CD4-positive, alpha-beta T cell (primary cell): ENCODE measurements around the gene TDRD7. TPM values are rescaled to one million over a fixed set of nuclear protein-coding genes. Genes with fewer than 3 reads are reported as not detected.

Experiments used
- ATAC-seq: fragments of 200-7000 bp; cut with Tn5 transposase; one replicate; pipeline ENCODE4 v1.10.0; 2022; ENCODE audit warnings: mild to moderate bottlenecking; ENCODE audit not compliant: poor library complexity
- CTCF ChIA-PET: fragments of 350-600 bp; sonication (Branson Sonifier 250); formaldehyde crosslinking; loops from one replicate; lab custom pipeline; 2021; ENCODE audit warnings: antibody characterized with exemption, inconsistent platforms; lab: Charles Lee
- POLR2A ChIA-PET: fragments of 350-600 bp; sonication (Branson Sonifier 250); formaldehyde crosslinking; loops from one replicate; lab custom pipeline; 2021; ENCODE audit warnings: antibody characterized with exemption, inconsistent platforms; lab: Charles Lee
- DNase-seq, 14 experiments: peaks; one replicate each; pipeline ENCODE4 v3.0.0-alpha.2; 2013 to 2020; ENCODE audit warnings: mixed read lengths in 2 of 14
- H3K27ac ChIP-seq, 2 donors: one replicate each; pipeline versions ENCODE4 v1.5.1 to v1.7.0; 2013; ENCODE audit warnings: low read length in 2 of 2, low read depth in 1 of 2, mild to moderate bottlenecking in 1 of 2
- H3K27me3 ChIP-seq, 2 experiments: 1 replicate in 1 of 2; 2 replicates in 1 of 2; pipeline versions ENCODE4 v1.6.1 to v1.7.0; 2013; ENCODE audit warnings: low read length in 2 of 2, control low read depth in 1 of 2, mild to moderate bottlenecking in 1 of 2, moderate library complexity in 1 of 2; ENCODE audit not compliant: insufficient read depth in 2 of 2, control insufficient read depth in 1 of 2
- H3K36me3 ChIP-seq: one replicate; pipeline ENCODE4 v1.6.1; 2013; ENCODE audit warnings: low read length, control low read depth; ENCODE audit not compliant: insufficient read depth
- H3K4me1 ChIP-seq: one replicate; pipeline ENCODE4 v1.6.1; 2013; ENCODE audit warnings: low read length, control low read depth; ENCODE audit not compliant: insufficient read depth
- H3K4me3 ChIP-seq: one replicate; pipeline ENCODE4 v1.5.1; 2013; ENCODE audit warnings: mild to moderate bottlenecking, low read length, moderate library complexity
- H3K9me3 ChIP-seq, 2 experiments: 1 replicate in 1 of 2; 2 replicates in 1 of 2; pipeline versions ENCODE4 v1.6.1 to v1.7.0; 2013; ENCODE audit warnings: low read length in 2 of 2, mild to moderate bottlenecking in 2 of 2, control low read depth in 1 of 2, moderate library complexity in 1 of 2; ENCODE audit not compliant: control insufficient read depth in 1 of 2, insufficient read depth in 1 of 2
- H3K27ac Mint-ChIP-seq: one replicate; pipeline ENCODE4 v1.8.0; 2020; ENCODE audit warnings: mixed read lengths
- H3K27me3 Mint-ChIP-seq: one replicate; pipeline ENCODE4 v1.8.0; 2021; ENCODE audit warnings: mixed read lengths
- H3K36me3 Mint-ChIP-seq: one replicate; pipeline ENCODE4 v1.8.0; 2021; ENCODE audit warnings: low read depth, mixed read lengths
- H3K4me1 Mint-ChIP-seq: one replicate; pipeline ENCODE4 v1.8.0; 2021; ENCODE audit warnings: low read depth, mixed read lengths
- H3K4me3 Mint-ChIP-seq: one replicate; pipeline ENCODE4 v1.8.0; 2020; ENCODE audit warnings: mild to moderate bottlenecking, mixed read lengths
- H3K9me3 Mint-ChIP-seq: one replicate; pipeline ENCODE4 v1.8.0; 2020; ENCODE audit warnings: mixed read lengths
- CTCF ChIP-seq: fragments of 200-600 bp; IDR thresholded peaks from one replicate; pipeline ENCODE4 v1.8.0; 2022; ENCODE audit warnings: antibody characterized with exemption, mild to moderate bottlenecking
- intact Hi-C, 2 experiments: fragments of 100-400 bp; cut with DNase I in 1 of 2; cut with micrococcal nuclease in 1 of 2; formaldehyde crosslinking; loops; one replicate each; pipeline versions ENCODE4 v1.15.1 to v1.9.0; 2023 to 2025; cut with DNase I, micrococcal nuclease
- total RNA-seq, 174 experiments: library from RNA in 2 of 174; stranded (reverse) in 2 of 174; gene quantifications; one replicate each; pipeline ENCODE4 v1.2.3 and lab custom pipeline; 2021 to 2026

Gene TDRD7
- total RNA-seq, 2 experiments from 2014 or later, result 3.3 to 3.6 TPM

- peaks cover 72% of the 10 kb centered on the region for H3K36me3 Mint-ChIP-seq
- no peak overlapping the region for H3K27ac Mint-ChIP-seq
Observed at GRCh38 chr9:97474372-97474925, 62.6 kb downstream of the TDRD7 start.

GRCh38 chr9:97475059-97475458 lies 63.2 kb downstream of the TDRD7 start:
- TF ChIP-seq CTCF, result no peak
- Mint-ChIP-seq H3K36me3 (peaks cover 78% of the 10 kb centered on the region), H3K27me3 (no peaks in the 10 kb centered on the region), H3K27ac (no peak overlapping the region), H3K4me3 (no peak overlapping the region), H3K4me1 (no peaks in the 10 kb centered on the region), H3K9me3 (no peaks in the 10 kb centered on the region)
- peaks cover 36% of the 10 kb centered on the region for H3K36me3 ChIP-seq
- ChIA-PET POLR2A (no interaction called here), CTCF (no interaction called here)
- no peaks in the 10 kb centered on the region for H3K27me3 ChIP-seq
- DNase-seq (no peak), ATAC-seq (no peak)
- no peak overlapping the region for H3K4me3 ChIP-seq
- H3K27ac ChIP-seq, result no peak overlapping the region
- H3K9me3 ChIP-seq, result no peaks in the 10 kb centered on the region
- intact Hi-C loops, result no loop called here
- H3K4me1 ChIP-seq, result no peaks in the 10 kb centered on the region

More at GRCh38 chr9:97474372-97474925, 62.6 kb downstream of the TDRD7 start:
- CTCF ChIA-PET, result interaction anchor here (1.6 kb wide), 1 partner anchor 124 kb away, joined by 3 read pairs; no protein-coding TSS in a partner anchor
- ATAC-seq (no peak), DNase-seq (no peak)
- Mint-ChIP-seq H3K4me1 (no peaks in the 10 kb centered on the region), H3K27me3 (no peaks in the 10 kb centered on the region), H3K4me3 (no peak overlapping the region), H3K9me3 (no peaks in the 10 kb centered on the region)
- Histone ChIP-seq H3K27me3 (no peaks in the 10 kb centered on the region), H3K9me3 (no peaks in the 10 kb centered on the region), H3K4me1 (no peaks in the 10 kb centered on the region), H3K4me3 (no peak overlapping the region), H3K27ac (no peak overlapping the region), H3K36me3 (peaks cover 30% of the 10 kb centered on the region)
- no peak for TF ChIP-seq CTCF
- POLR2A ChIA-PET, result no interaction called here
- intact Hi-C loops, result no loop called here

- no peak for ATAC-seq
- H3K36me3 Mint-ChIP-seq, result peaks cover 86% of the 10 kb centered on the region
- no peak for DNase-seq
- Histone ChIP-seq H3K27ac (no peak overlapping the region), H3K4me3 (no peak overlapping the region), H3K9me3 (peaks cover 0 to 7% of the 10 kb centered on the region in 2 experiments), H3K27me3 (no peaks in the 10 kb centered on the region), H3K36me3 (peaks cover 52% of the 10 kb centered on the region), H3K4me1 (no peaks in the 10 kb centered on the region)
- H3K4me1 Mint-ChIP-seq, result no peaks in the 10 kb centered on the region
- ChIA-PET CTCF (no interaction called here), POLR2A (no interaction called here)
- intact Hi-C loops, result no loop called here
- no peak for TF ChIP-seq CTCF
- H3K27ac Mint-ChIP-seq, result no peak overlapping the region
- no peaks in the 10 kb centered on the region for H3K9me3 Mint-ChIP-seq
- no peak overlapping the region for H3K4me3 Mint-ChIP-seq
- no peaks in the 10 kb centered on the region for H3K27me3 Mint-ChIP-seq
Observed at GRCh38 chr9:97478301-97478981, 66.5 kb downstream of the TDRD7 start.
